ENCODE data around the gene TCERG1L.

The TCERG1L gene

GRCh38 chr10:131272897-131273451 lies 38.5 kb downstream of the TCERG1L start:
- in situ Hi-C loops (cut with HindIII; ENCODE audit: low sequenced_read_pairs), result no loop called here

GRCh38 chr10:131271966-131272365 lies 39.6 kb downstream of the TCERG1L start:
- in situ Hi-C loops (cut with HindIII; ENCODE audit: low sequenced_read_pairs), result no loop called here

- in situ Hi-C loops (cut with HindIII; ENCODE audit: low sequenced_read_pairs), result no loop called here
Observed at GRCh38 chr10:131271195-131271880, 40.2 kb downstream of the TCERG1L start.

- in situ Hi-C loops (cut with HindIII; ENCODE audit: low sequenced_read_pairs), result no loop called here
Observed at GRCh38 chr10:131270461-131271190, 40.9 kb downstream of the TCERG1L start.

- in situ Hi-C loops (cut with HindIII; ENCODE audit: low sequenced_read_pairs), result no loop called here
Observed at GRCh38 chr10:131269776-131270460, 41.6 kb downstream of the TCERG1L start.

GRCh38 chr10:131267814-131268095 lies 43.8 kb downstream of the TCERG1L start:
- in situ Hi-C loops (cut with HindIII; ENCODE audit: low sequenced_read_pairs), result no loop called here

- in situ Hi-C loops (cut with HindIII; ENCODE audit: low sequenced_read_pairs), result no loop called here
Observed at GRCh38 chr10:131266936-131267813, 44.3 kb downstream of the TCERG1L start.

- in situ Hi-C loops (cut with HindIII; ENCODE audit: low sequenced_read_pairs), result no loop called here
Observed at GRCh38 chr10:131264110-131264788, 47.3 kb downstream of the TCERG1L start.

- in situ Hi-C loops (cut with HindIII; ENCODE audit: low sequenced_read_pairs), result no loop called here
Observed at GRCh38 chr10:131261890-131262475, 49.5 kb downstream of the TCERG1L start.

GRCh38 chr10:131260452-131261211 lies 50.9 kb downstream of the TCERG1L start:
- in situ Hi-C loops (cut with HindIII; ENCODE audit: low sequenced_read_pairs), result no loop called here

- in situ Hi-C loops (cut with HindIII; ENCODE audit: low sequenced_read_pairs), result no loop called here
Observed at GRCh38 chr10:131260031-131260430, 51.5 kb downstream of the TCERG1L start.

GRCh38 chr10:131259535-131259934 lies 52.0 kb downstream of the TCERG1L start:
- in situ Hi-C loops (cut with HindIII; ENCODE audit: low sequenced_read_pairs), result no loop called here

- in situ Hi-C loops (cut with HindIII; ENCODE audit: low sequenced_read_pairs), result no loop called here
Observed at GRCh38 chr10:131258256-131258655, 53.3 kb downstream of the TCERG1L start.

GRCh38 chr10:131257027-131257426 lies 54.5 kb downstream of the TCERG1L start:
- in situ Hi-C loops (cut with HindIII; ENCODE audit: low sequenced_read_pairs), result no loop called here

GRCh38 chr10:131254859-131255252 lies 56.7 kb downstream of the TCERG1L start:
- in situ Hi-C loops (cut with HindIII; ENCODE audit: low sequenced_read_pairs), result no loop called here

GRCh38 chr10:131253931-131254858 lies 57.3 kb downstream of the TCERG1L start:
- in situ Hi-C loops (cut with HindIII; ENCODE audit: low sequenced_read_pairs), result no loop called here

GRCh38 chr10:131252567-131253276 lies 58.8 kb downstream of the TCERG1L start:
- in situ Hi-C loops (cut with HindIII; ENCODE audit: low sequenced_read_pairs), result no loop called here
